HG03558 (cell line): ENCODE data around the gene CYP19A1.
"Not testable (repeated sequence)": the region's sequence is repeated elsewhere in the genome, so short reads cannot be mapped to it uniquely, and the experiment has no call there.

Experiments used
- ATAC-seq: cut with Tn5 transposase; IDR thresholded peaks from one replicate; pipeline ENCODE4 v1.9.1; 2021; ENCODE audit warnings: moderate number of reproducible peaks; ENCODE audit not compliant: unreplicated experiment; ENCODE audit errors: extremely low read depth

CYP19A1 gene

DNA sequence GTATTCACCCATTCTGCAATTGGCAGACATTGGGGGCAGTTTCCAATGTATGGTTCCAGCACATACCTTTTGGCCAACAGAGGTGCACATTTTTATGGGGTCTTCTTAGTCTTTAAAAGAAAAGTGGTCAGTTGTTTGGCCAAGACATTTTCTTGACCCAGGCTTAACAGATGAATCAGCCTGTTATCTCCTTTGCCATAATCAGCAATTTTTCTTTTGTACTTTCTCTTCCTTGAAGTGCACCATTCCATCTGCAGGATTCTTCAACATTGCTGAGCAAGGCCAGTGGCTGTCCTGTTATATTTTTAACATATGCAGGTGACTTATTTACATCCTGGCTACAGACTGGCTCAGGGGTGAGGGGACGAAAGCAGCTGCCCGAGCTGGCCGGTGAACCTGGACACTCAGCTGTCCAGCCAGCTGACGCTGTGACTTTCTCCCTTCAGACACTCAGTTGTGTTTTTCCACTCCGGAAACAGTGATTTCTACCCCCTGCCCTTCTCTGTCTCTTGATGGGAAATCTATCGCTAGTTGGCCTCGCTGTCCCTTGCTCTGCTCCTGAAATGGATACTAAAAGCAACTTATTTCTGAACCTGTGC, 147.2 kb downstream of the CYP19A1 start:
- no peak for ATAC-seq

DNA sequence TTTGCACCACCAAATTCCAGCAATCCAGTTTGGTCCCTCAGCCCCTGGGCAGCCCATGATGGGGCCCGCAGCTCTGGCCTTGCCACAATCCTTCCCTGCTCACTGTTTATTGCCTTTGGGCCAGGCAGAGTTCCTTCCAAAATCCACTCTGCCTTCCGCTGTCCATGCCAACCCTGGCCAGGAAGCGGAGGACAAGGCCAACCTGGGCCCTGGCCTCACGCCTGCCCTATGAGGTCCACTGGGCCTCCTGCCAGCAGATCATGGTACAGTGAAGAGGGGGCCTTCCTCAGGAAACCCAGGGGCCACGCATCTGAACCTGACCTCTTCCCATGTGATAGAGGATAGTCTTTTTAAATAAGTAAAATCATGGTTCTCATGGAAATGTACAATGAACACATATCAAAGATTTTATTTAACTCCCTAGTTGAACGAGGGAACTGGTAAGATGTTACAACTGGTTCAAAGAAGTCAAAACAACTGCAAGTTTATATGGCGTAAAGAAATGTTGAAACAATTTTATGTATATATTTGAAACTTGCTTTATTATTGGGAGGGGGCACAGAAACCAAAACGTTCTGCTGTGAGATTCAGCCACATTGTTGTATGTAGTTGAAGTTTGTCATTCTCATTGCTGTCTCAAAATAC, 147.8 kb downstream of the CYP19A1 start:
- no peak for ATAC-seq

DNA sequence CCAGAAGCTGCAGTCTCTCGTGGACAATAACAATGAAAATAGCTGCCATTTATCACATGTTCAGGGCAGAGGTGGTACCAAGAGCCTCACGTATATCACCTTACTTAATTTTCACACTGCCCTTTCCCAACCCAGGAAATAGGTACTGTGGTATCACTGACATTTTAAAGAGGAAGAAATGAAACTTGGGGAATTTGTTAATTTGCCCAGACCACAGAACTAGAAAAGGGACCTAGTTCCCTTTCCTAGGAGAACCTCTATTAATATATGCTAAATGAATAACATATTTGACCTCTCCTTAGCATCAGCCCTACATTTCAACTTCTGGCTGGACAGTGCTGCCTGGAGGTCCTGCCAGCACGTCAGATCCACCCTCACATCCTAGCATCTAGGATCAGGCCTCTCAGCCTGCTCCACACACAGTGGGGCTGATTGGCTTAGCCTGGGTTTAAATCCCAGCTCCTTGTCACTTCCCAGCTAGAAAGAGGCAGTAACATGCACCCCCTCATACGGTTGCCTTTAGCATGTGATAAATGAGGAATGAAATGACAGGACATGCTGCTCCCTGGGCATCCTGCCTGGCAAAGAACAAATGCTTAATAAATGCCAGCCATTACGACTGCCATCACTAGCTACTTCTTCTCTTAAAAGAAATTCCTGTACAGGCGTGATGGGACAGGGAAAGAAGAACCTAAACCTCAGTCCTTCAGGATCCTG, 148.6 kb downstream of the CYP19A1 start:
- ATAC-seq, result no peak

DNA sequence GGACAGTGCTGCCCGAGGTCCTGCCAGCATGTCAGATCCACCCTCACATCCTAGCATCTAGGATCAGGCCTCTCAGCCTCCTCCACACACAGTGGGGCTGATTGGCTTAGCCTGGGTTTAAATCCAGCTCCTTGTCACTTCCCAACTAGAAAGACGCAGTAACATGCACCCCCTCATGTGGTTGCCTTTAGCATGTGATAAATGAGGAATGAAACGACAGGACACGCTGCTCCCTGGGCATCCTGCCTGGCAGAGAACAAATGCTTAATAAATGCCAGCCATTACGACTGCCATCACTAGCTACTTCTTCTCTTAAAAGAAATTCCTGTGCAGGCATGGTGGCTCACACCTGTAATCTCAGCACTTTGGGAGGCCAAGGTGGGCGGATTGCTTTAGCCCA, 149.6 kb downstream of the CYP19A1 start:
- ATAC-seq, result not testable (repeated sequence)

DNA sequence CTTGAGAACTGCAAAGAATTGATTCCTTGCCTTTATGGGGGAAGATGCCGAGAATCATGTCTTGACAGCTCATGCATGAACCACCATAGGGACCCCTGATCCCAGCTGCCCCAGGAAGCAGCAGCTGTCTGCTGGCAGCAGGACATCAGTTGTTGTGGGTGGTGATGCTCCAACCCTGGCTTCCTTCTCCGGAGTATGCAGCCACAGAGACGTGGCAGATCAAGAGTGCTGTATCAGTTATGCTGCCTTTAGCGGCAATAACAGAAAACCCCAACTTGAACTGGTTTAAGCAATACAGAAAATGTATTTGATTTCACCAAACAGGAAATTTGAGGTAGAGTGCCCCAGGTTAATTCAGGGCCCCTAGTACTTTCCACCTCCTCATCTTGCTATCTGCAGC, 151.5 kb downstream of the CYP19A1 start:
- no peak for ATAC-seq

DNA sequence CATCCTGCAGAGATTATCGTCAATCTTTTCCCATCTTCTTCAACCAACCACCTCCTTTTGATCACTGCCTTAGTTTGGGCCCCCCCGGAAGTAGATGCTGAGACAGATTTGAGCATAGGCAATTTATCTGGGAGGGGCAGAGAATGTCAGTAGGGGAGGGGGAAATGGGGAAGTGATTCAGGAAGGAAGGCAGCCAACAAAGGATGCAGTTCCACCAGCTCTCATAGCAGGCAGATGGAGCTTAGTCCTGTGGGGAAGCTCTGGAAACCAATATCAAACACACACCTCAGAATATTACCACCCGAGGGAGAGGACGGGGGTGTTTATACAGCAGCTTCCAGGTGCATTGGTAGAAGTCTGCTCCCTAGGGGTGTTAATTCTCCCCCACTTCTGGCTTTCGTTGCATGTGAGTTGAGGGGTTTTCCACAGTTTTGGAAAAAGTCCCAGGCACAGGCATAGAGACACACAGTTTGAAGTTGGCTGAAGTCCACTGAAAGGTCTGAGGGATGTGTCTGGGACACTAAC, 152.2 kb downstream of the CYP19A1 start:
- ATAC-seq, result no peak

DNA sequence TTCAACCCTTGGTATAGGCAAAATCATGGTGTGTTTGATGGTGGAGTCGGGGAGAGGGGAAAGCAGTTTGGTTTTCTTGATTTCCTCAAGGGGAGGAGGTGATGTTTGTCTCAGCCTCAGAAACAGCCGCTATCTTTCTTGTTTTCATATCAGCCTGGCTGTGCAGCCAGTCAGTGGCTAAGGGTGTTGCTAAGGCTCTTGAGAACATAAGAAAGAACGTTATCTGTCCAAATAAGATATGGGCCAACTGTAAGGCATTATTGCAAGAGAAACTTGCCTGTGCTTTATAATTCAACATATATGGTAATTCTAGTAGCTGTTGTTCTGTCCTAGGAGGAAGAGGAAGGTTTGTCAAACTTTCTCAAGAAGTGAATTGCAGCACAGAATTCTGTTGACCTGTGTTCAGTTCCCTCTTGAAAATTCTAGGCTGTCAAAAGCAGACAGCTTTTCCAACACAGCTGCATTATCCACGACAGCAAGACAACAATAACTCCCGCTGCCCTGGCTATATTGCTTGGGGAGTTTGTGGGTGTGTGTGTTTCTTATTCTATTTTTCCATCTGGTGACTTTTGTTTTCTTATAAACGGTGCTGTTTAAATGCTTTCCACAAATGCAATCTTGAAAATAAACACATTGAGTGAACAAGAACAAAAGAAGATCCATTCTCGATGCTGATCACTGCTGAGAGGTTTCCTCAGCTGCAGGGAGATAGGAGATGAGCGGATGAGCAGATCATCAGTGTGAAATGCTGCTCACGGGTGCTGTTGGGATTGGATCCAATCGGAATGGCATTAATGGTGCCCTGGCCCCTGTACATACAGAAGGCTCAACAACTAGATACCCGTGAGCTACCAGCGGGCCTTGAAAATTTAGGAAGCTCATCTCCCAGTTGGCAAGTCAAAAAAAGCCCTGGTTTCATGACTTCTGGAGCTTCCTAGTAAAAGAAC, 152.9 kb downstream of the CYP19A1 start:
- ATAC-seq, result no peak

DNA sequence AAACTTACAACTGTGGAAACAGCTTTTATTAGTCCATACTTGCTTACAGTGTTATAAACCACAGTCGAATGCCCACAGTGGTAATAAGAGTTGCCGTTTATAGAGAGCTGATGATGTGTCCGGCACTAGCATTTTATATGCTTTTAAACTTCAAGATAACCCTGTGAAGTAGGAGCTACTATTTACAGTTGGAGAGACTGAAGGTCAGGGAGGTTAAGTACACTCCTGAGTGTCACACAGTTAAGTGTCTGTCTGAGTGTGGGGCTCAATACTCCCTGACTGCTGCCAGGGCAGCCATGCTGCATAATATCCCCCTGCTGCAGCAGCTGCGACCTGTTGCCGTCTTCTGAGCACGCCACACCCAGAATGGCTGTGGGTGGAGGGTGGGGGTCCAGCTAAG, 153.8 kb downstream of the CYP19A1 start:
- no peak for ATAC-seq

DNA sequence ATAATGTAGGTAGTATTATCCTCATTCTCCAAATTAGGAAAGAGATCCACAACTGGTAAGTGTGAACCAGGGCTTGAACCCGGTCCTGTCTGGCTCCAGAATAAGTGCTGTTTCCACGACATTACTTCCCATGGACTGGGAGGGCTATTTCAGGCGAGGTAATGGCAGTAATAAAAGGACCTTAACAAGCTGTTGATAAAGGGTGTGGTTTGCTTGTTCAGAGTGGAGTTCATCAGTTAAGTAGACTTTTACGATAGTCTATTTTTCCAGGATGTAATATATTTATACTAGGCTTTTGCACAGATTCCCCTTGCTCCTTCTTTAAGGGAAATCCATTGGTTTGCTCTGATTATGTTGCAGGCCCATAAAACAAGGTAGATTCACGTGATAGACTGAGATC, 155.3 kb downstream of the CYP19A1 start:
- ATAC-seq, result no peak

DNA sequence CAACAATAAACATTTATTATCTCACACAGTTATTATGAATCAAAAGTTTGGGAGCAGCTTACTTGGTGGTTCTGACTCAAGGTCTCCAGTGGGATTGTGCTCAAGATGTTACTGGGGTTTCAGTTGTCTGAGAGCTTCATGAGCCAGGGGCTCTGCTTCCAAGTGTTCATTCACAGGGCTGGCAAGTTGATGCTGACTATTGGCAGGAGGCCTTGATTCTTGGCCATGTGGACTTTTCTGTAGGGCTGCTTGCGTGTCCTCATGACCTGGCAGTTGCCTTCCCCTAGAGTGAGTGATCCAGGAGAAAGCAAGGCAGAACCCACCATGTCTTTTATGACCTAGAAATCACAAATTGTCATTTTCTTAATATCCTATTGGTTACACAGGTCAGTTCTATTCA, 156.5 kb downstream of the CYP19A1 start:
- no peak for ATAC-seq

DNA sequence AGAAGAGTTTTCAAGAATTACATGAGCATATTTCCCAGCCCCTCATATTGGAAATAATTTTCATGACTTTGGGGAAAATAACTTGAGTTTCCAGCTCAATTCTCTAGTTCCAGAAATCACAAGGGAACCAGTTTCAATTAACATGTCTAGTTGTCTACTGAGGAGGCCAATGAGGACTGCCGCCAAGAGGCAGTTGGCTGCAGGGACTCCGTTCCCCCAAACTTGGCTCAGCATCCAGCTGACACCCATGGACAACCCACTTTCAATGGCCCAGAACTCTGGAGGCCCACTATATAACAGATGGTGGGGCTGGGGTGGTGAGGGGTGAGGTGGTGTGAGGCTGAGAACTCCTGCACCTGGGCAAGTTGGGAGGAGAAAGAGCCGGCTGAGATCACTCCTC, 157.2 kb downstream of the CYP19A1 start:
- ATAC-seq, result no peak

DNA sequence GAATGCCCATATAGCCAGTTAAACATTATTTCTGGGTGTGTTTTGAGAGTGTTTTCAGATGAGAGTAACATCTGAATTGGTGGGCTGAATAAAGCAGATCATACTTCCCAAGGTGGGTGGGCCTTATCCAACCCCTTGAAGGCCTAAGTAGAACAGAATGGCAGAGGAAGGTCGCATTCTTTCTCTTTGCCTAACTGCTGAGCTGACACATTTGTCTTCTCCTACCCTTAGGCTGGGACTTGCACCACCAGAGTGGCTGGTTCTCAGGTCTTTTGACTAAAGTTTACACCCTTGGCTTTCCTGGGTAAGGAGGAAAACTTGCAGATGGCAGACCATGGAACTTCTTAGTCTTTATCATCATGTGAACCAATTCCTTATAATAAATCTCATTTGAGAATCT, 157.9 kb downstream of the CYP19A1 start:
- no peak for ATAC-seq

DNA sequence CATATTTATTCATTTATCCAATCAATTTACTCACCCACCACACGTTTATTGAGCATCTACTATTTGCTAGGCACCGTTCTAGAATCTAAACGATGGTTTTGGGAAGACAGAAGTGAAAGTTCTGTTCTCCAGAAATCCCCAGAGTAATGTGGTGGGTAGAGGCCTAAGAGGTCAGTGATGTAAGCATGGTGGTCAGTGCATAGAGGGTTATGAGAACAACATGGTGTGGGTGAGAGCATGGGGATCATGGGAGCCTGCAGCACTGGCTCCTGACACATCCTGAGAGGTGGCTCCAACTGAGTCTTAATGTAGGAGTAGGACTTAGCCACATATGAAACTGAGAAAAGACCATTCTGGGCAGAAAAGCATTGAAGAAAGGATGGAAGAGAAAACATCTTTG, 158.4 kb downstream of the CYP19A1 start:
- ATAC-seq, result no peak

DNA sequence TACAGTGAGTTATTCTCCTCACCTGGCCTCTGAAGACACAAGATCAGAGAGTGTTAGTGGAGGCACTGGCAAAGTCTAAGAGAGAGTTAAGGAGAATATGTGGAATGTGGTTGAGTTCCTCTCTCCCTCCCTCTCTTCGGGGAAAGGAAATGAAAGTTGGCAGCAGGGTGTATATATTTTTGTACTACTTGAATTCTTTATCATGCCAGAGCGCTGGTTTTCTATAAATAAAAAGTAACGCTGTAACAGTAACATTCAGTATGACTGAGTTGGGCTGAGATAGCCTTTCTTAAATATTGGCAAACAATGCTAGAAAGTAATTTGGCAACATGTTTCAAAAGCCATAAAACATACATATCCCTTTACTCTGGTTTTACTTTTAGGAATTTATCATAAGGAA, 166.2 kb downstream of the CYP19A1 start:
- ATAC-seq, result no peak

DNA sequence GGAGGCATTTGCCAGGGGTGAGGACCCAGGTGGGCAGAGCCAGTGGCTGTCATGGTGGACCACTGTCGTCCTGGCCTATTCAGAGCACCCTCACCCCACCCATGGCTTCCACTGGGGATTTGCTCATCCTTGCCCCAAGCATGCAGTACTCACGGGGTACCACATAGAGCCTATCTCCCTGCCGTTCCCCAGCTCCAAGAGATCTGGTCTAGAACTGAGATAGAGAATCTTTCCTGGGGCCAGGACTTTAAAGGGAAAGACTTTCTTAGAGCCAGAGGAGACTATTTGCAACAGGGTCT, 166.8 kb downstream of the CYP19A1 start:
- no peak for ATAC-seq

DNA sequence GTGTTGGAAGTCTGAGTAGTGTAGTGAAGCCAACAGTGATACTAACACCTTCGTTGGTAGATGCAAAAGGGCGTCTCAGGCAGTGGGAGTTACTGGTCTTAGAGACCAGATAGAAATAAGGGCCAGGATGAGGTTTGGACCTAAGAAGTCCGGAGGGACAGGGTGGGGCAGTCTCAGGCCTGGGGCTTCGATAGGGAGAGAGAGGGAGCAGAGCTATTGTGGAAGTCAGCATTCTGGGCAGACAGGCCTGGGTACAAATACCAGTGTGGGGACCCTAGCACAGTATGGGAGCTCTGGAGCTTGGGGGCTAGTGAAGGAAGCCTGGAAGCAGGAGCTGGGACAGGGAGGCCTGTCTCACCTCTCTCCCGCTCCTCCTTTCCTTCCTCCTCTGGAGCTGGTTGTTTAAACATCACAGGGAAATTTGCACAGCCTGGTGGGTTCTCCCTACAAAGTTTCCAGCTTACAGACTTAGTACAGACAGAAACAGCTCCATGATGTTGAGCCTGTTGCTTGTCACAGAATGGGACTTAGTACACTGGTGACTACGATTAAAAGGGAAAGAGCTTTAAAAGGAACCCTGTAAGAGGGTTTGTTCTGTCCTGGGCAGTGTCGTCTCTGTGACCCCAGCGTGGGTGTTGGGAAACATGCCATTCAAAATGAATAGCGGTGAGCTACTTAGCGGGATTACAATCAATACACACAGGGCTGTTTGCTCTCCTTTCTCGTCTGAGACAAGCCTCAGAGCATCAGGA, 167.3 kb downstream of the CYP19A1 start:
- ATAC-seq, result no peak

DNA sequence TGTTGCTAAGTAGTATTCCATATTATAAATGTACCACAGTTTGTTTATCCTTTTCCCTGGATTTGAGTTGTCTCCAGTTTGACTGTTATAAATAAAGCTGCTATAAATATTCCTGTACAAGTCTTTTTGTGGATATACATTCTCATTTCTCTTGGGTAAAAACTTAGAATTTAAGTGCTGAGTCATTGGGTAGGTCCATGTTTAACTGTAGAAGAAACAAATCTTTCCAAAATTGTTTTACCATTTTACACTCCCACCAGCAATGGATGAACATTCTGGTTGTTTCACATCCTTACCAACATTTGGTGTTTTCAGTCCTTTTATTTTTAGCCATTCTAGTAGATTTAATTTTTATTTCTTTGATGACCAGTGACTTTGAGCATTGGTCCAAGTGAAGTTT, 169.7 kb downstream of the CYP19A1 start:
- ATAC-seq, result no peak

DNA sequence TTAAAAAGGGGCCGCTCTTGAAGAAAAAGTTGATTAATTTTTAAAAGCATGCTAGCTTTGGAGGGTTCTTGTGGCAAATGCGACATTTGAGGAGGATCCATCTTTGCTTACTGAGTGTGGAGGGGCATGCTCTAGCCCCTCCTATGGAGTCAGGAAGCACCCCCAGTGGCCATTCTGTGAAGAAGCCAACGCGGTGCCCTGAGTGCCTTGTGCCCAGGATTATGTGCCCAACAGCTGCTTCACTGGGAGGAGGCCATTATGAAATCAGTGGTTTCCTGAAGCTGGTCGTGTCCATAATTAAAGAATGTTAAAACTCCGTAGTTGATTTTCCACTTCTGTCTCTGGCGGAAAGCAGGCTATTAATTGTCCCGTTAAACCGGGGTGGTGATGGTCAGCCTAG, 174.6 kb downstream of the CYP19A1 start:
- no peak for ATAC-seq

DNA sequence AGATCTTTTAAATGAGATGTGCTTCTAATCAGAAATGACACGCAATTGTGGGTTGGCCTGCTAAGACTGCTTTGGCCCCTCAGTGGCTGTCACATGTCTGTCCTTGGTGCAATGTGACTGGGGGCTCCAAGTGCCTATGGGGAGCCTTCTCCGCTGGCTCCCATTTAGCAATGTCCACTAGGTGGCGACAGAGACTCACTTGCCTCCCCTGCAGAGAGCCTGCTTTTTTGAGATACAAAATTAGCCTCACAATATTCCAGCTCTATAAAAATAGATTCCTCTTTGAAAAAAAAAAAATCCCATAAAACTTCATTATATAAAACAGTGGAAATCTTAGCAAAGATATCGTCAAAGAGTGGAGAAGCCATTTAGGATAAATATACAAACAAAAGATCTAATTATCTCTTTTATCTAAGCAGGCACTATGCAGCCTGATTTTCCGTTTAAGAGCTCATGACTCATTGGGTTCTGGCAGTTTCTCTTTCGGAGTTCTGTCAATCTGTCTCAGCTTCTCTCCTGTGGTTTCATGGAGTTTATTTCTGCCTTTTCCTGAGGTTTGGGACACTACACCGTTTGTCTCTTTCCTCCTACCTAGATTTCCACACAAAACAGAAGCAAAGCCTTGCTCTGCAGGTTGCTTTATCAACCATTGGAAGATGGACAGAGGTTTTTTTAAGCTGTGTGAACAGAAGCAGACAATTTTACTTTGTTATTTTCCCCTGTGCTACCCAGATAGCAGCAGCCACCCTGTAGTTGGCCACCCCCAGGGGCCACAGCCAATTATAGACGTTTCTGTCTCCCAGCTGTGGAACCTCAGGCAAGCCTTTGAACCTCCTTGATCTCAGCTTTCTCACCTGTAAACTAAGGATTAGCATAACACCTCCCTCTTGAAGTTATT, 175.3 kb downstream of the CYP19A1 start:
- ATAC-seq, result peak; percentile 67
